ENCODE results near the gene GPR82.

The GPR82 gene

GRCh38 chrX:41695426-41695825, 28.6 kb upstream of the GPR82 start:
- H3K4me3 ChIP-seq (ENCODE audit: low read length): no peak overlapping the region
- H3K27ac ChIP-seq (ENCODE audit: low read depth, low read length): no peak overlapping the region
- H3K27me3 ChIP-seq (ENCODE audit: insufficient read depth, low read length): no peaks in the 10 kb centered on the region
- H3K4me1 ChIP-seq (ENCODE audit: insufficient read depth, low read length): no peaks in the 10 kb centered on the region
- H3K9me3 ChIP-seq (ENCODE audit: insufficient read depth, low read depth, low read length): no peaks in the 10 kb centered on the region
- no peaks in the 10 kb centered on the region for H3K36me3 ChIP-seq (ENCODE audit: insufficient read depth, low read length)
- no peak overlapping the region for H3K9ac ChIP-seq (ENCODE audit: low read depth, low read length)
- 91% methylated on average over 6 of the region's 7 CpGs for WGBS

GRCh38 chrX:41703574-41704029, 20.4 kb upstream of the GPR82 start:
- no peaks in the 10 kb centered on the region for H3K27me3 ChIP-seq (ENCODE audit: insufficient read depth, low read length)
- H3K9ac ChIP-seq (ENCODE audit: low read depth, low read length): no peak overlapping the region
- H3K4me1 ChIP-seq (ENCODE audit: insufficient read depth, low read length): peaks cover 6% of the 10 kb centered on the region; the same call in 1 of the 2 replicates
- H3K36me3 ChIP-seq (ENCODE audit: insufficient read depth, low read length): no peaks in the 10 kb centered on the region
- no peak overlapping the region for H3K4me3 ChIP-seq (ENCODE audit: low read length)
- no peak overlapping the region for H3K27ac ChIP-seq (ENCODE audit: low read depth, low read length)
- no peaks in the 10 kb centered on the region for H3K9me3 ChIP-seq (ENCODE audit: insufficient read depth, low read depth, low read length)

DNA sequence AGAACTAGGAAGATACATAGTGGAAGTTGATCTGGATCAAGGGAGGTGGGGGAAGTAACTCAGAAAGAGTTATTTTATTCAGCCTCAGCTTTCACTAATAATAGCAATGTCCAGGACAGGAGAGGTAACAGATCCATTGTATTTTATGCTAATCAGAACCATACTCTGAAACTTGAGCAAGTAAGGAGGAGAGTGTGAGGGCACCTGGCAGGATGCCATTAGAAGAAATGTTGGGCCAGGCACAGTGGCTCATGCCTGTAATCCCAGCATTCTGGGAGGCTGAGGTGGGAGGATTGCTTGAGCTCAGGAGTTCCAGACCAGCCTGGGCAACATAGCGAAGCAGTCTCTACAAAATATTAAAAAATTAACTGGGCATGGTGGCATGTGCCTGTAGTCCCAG, 18.9 kb upstream of the GPR82 start:
- no peaks in the 10 kb centered on the region for H3K36me3 ChIP-seq (ENCODE audit: insufficient read depth, low read length)
- H3K4me1 ChIP-seq (ENCODE audit: insufficient read depth, low read length): peaks cover 6% of the 10 kb centered on the region; the same call in 1 of the 2 replicates
- no peak overlapping the region for H3K4me3 ChIP-seq (ENCODE audit: low read length)
- 80% methylated on average over 1 of the region's 1 CpG for WGBS
- H3K27me3 ChIP-seq (ENCODE audit: insufficient read depth, low read length): no peaks in the 10 kb centered on the region
- no peak overlapping the region for H3K9ac ChIP-seq (ENCODE audit: low read depth, low read length)
- H3K9me3 ChIP-seq (ENCODE audit: insufficient read depth, low read depth, low read length): no peaks in the 10 kb centered on the region
- no peak overlapping the region for H3K27ac ChIP-seq (ENCODE audit: low read depth, low read length)

GRCh38 chrX:41705680-41706374, 18.2 kb upstream of the GPR82 start:
- H3K9ac ChIP-seq (ENCODE audit: low read depth, low read length): no peak overlapping the region
- H3K4me1 ChIP-seq (ENCODE audit: insufficient read depth, low read length): peaks cover 12% of the 10 kb centered on the region
- no peaks in the 10 kb centered on the region for H3K36me3 ChIP-seq (ENCODE audit: insufficient read depth, low read length)
- no peak overlapping the region for H3K4me3 ChIP-seq (ENCODE audit: low read length)
- WGBS: 92% methylated on average over 3 of the region's 3 CpGs
- no peak overlapping the region for H3K27ac ChIP-seq (ENCODE audit: low read depth, low read length)
- no peaks in the 10 kb centered on the region for H3K9me3 ChIP-seq (ENCODE audit: insufficient read depth, low read depth, low read length)
- no peaks in the 10 kb centered on the region for H3K27me3 ChIP-seq (ENCODE audit: insufficient read depth, low read length)

DNA sequence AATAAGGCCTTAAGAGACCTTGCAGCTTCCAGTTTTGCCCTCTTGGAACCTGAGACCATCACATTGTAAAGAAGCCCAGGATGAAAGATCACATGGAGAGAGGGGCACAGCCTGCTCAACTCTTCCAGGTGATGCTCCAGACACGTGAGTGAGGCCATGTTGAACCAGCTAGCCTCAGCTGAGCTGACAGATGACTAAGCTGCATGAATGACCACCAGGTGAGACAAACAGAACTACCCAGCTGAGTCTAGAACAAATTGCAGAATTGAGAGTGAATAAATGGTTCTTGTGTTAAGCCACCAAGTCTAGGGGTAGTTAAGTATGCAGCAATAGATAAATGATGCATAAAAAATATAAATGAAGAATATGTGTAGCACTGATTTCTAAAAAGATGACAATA, 16.8 kb upstream of the GPR82 start:
- no peaks in the 10 kb centered on the region for H3K9me3 ChIP-seq (ENCODE audit: insufficient read depth, low read depth, low read length)
- H3K36me3 ChIP-seq (ENCODE audit: insufficient read depth, low read length): no peaks in the 10 kb centered on the region
- WGBS: 81% methylated on average over 1 of the region's 1 CpG
- no peak overlapping the region for H3K27ac ChIP-seq (ENCODE audit: low read depth, low read length)
- no peak overlapping the region for H3K4me3 ChIP-seq (ENCODE audit: low read length)
- H3K9ac ChIP-seq (ENCODE audit: low read depth, low read length): no peak overlapping the region
- no peaks in the 10 kb centered on the region for H3K27me3 ChIP-seq (ENCODE audit: insufficient read depth, low read length)
- peaks cover 11% of the 10 kb centered on the region for H3K4me1 ChIP-seq (ENCODE audit: insufficient read depth, low read length)

DNA sequence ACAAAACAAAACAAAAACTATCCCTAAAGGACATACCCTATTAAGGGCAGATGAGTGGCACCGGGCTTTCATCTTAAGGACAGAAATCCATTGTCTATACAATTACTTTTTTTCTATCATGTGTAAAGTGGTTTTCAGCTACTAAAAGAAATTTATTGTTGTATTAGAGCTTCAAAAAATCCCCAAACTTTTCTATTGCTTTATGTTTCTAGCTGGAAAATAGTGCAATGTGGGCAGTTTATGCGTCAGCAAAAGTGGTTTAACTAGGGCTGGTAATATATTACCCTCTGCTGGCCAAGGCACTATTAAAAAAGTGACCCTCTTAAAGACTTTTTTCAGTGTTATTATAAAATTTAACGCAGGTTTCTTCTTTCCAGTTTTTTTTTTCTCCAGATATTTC, 15.5 kb upstream of the GPR82 start:
- no peaks in the 10 kb centered on the region for H3K27me3 ChIP-seq (ENCODE audit: insufficient read depth, low read length)
- no CpG with 5 or more reads among the region's 3 CpGs for WGBS
- no peaks in the 10 kb centered on the region for H3K36me3 ChIP-seq (ENCODE audit: insufficient read depth, low read length)
- no peak overlapping the region for H3K9ac ChIP-seq (ENCODE audit: low read depth, low read length)
- no peaks in the 10 kb centered on the region for H3K9me3 ChIP-seq (ENCODE audit: insufficient read depth, low read depth, low read length)
- peaks cover 11% of the 10 kb centered on the region for H3K4me1 ChIP-seq (ENCODE audit: insufficient read depth, low read length)
- no peak overlapping the region for H3K4me3 ChIP-seq (ENCODE audit: low read length)
- no peak overlapping the region for H3K27ac ChIP-seq (ENCODE audit: low read depth, low read length)

- WGBS: 88% methylated on average over 5 of the region's 5 CpGs
- Histone ChIP-seq H3K27ac (ENCODE audit: low read depth, low read length) (no peak overlapping the region), H3K9me3 (ENCODE audit: insufficient read depth, low read depth, low read length) (no peaks in the 10 kb centered on the region), H3K4me3 (ENCODE audit: low read length) (no peak overlapping the region), H3K9ac (ENCODE audit: low read depth, low read length) (no peak overlapping the region), H3K36me3 (ENCODE audit: insufficient read depth, low read length) (no peaks in the 10 kb centered on the region), H3K4me1 (ENCODE audit: insufficient read depth, low read length) (peaks cover 11% of the 10 kb centered on the region), H3K27me3 (ENCODE audit: insufficient read depth, low read length) (no peaks in the 10 kb centered on the region)
These were observed 12.8 kb upstream of the GPR82 start for GRCh38 chrX:41711021-41711667.

GRCh38 chrX:41716222-41716621, 7.8 kb upstream of the GPR82 start:
- Histone ChIP-seq H3K4me3 (ENCODE audit: low read length) (no peak overlapping the region), H3K9me3 (ENCODE audit: insufficient read depth, low read depth, low read length) (peaks cover 13% of the 10 kb centered on the region), H3K9ac (ENCODE audit: low read depth, low read length) (no peak overlapping the region), H3K36me3 (ENCODE audit: insufficient read depth, low read length) (no peaks in the 10 kb centered on the region; the same call in 1 of the 2 replicates), H3K4me1 (ENCODE audit: insufficient read depth, low read length) (peaks cover 6% of the 10 kb centered on the region; the same call in 1 of the 2 replicates), H3K27me3 (ENCODE audit: insufficient read depth, low read length) (no peaks in the 10 kb centered on the region), H3K27ac (ENCODE audit: low read depth, low read length) (no peak overlapping the region)
- 99% methylated on average over 3 of the region's 5 CpGs for WGBS

- no peaks in the 10 kb centered on the region; the same call in 1 of the 2 replicates for H3K36me3 ChIP-seq (ENCODE audit: insufficient read depth, low read length)
- 96% methylated on average over 12 of the region's 12 CpGs for WGBS
- H3K27ac ChIP-seq (ENCODE audit: low read depth, low read length): no peak overlapping the region
- no peak overlapping the region for H3K4me3 ChIP-seq (ENCODE audit: low read length)
- H3K27me3 ChIP-seq (ENCODE audit: insufficient read depth, low read length): no peaks in the 10 kb centered on the region
- H3K4me1 ChIP-seq (ENCODE audit: insufficient read depth, low read length): peaks cover 5% of the 10 kb centered on the region; the same call in 1 of the 2 replicates
- H3K9me3 ChIP-seq (ENCODE audit: insufficient read depth, low read depth, low read length): peaks cover 13% of the 10 kb centered on the region
- H3K9ac ChIP-seq (ENCODE audit: low read depth, low read length): no peak overlapping the region
These were observed 7.1 kb upstream of the GPR82 start for GRCh38 chrX:41716767-41717473.

DNA sequence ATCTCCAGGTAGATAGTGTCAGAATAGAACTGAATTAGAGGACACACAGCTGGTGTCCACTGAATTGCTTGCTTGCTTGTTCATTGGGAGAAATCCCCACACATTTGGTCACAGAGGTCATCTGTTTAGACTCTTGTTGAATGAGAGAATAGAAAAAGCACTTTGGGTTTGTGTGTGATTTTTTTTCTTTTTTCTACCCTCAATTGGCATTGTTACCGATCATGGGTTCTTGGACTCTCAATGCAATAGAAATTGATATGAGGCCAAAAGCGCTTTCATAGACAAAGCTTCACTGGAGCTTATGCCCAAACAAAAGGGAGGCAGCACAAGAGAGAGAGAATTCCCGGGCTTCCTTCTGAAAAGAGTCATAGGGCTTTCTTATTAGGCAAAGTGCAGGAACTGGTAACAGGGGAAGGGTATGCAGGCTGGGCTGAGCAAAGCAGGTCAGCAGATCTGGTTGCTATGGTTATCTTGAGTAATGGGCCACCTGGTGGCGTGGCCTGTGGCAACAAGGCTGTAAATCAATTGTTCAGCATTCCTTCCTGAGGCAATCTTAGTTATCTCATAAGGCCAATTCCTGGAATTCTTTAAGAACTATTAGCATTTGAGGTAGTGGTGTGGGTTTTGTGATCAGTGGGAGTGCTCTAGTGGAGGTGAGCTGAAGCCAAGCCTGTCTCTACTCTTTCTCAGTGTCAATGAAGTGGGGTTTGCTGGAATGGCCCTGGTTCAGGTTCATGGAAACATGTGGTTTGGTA, 5.3 kb upstream of the GPR82 start:
- peak overlapping the region; percentile 79 for H3K27ac ChIP-seq (ENCODE audit: low read depth, low read length)
- no peaks in the 10 kb centered on the region; the same call in 1 of the 2 replicates for H3K36me3 ChIP-seq (ENCODE audit: insufficient read depth, low read length)
- no peak overlapping the region; the same call in 1 of the 2 replicates for H3K9ac ChIP-seq (ENCODE audit: low read depth, low read length)
- peaks cover 5% of the 10 kb centered on the region; the same call in 1 of the 2 replicates for H3K4me1 ChIP-seq (ENCODE audit: insufficient read depth, low read length)
- H3K27me3 ChIP-seq (ENCODE audit: insufficient read depth, low read length): no peaks in the 10 kb centered on the region
- no peak overlapping the region for H3K4me3 ChIP-seq (ENCODE audit: low read length)
- H3K9me3 ChIP-seq (ENCODE audit: insufficient read depth, low read depth, low read length): peaks cover 13% of the 10 kb centered on the region
- 86% methylated on average over 4 of the region's 4 CpGs for WGBS
